GM12874 (cell line): ENCODE data around the gene SARNP.

ENCODE experiments used
- CTCF ChIP-seq: IDR thresholded peaks from 2 replicates; pipeline ENCODE4 v1.5.1; 2011; ENCODE audit warnings: low read depth, mild to moderate bottlenecking, control low read depth, low read length, moderate library complexity; ENCODE audit not compliant: insufficient read depth

Gene SARNP

DNA sequence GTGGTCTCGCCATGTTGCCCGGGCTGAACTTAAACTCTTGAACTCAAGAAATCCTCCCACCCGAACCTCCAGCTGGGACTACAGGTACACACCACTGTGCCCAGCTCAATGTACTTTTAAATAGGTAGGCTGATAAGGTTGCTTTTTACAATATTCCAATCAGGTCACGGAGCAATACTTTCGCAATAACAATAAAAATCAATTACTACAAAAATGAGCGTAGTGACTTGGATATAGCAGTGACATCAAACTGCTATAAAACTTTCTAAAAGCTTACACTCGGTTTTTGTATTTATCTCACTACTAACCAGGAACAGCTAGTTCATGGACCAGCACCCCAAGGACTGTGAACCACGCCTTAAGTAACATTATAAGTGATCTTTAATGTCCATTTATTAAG is 10.5 kb downstream of the SARNP start:
- no peak for TF ChIP-seq CTCF

DNA sequence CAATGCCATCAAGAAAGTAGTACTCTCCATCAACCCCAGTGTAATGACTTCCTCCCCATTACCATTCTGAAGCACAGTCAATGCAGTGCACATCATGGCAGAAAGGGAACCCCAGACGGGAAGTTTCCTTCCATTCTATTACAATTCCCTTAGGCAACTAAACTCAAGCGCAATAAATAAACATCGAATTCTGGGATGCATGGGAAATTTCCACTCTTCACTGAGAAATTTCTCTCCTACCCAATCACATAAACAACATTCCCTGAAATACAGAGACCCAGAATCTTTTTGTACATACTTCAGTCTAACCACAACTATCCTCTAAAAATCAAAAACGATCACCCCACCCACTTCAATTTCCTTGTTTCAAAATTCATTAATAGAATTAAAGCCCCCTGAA is 20.0 kb downstream of the SARNP start:
- no peak for TF ChIP-seq CTCF

DNA sequence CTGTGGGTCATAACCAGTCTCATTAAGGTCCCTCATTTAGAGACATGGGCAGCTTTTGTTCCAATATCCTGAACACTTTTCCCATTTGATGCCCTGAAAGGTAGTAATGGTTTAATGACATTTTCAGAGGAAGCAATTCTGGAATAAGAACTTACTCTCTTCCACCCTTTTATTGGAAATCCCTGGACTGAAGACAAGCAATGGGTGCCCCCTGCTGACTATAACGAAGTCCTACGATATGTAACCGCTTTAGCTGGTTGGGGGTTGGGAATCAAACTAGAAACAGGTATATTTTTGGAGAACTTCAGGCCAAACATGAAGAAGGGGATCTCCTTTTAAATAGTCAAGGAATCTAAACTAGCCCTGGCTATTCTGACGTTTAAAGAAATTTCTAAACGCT is 20.5 kb downstream of the SARNP start:
- TF ChIP-seq CTCF = 0 out of 2 replicates have a peak, but pooled peaks have one; percentile 21

GRCh38 chr12:55795950-55796349 is 21.6 kb downstream of the SARNP start:
- no peak for TF ChIP-seq CTCF

DNA sequence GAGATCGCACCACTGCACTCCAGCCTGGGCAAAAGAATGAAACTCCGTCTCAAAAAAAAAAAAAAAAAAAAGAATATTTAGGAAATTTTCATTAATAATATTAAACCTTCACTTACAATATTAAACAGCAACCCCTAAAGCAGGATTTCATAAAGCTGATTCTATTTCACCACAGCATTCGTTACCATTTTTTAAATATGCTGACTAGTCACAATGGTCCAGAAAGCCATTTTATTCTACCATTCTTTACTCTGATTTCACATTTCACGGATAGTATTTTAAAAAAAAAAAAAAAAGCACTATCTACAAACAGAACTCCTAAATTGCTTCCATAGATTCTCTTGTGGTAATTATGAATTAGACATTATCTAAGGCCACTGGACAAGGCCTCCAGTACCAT is 27.6 kb downstream of the SARNP start:
- TF ChIP-seq CTCF = no peak

DNA sequence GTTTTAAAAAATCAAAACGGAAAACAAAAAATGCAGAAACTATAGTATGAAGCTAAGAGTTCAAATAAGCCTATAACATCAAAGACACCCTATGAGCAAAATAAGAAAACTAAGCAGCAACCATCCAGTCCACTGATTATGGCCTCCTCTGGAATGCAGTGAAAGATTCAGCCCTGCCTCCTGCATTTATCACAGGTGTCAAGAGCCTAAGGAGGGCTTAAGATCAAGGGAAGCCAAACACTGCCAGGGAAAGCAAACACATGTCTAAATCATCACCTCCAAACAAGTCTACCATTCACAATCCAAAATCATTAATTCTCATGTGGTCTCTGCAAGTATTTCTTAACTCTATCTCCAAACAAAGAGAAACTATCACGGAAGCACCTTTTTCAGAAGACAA is 28.4 kb downstream of the SARNP start:
- no peak for TF ChIP-seq CTCF

- no peak for TF ChIP-seq CTCF
Observed at GRCh38 chr12:55788546-55788945, 29.0 kb downstream of the SARNP start.

GRCh38 chr12:55780685-55781084 is 36.8 kb downstream of the SARNP start:
- no peak for TF ChIP-seq CTCF
